ENCODE data around the gene MLLT10. TPM values are rescaled to one million over a fixed set of nuclear protein-coding genes. Genes with fewer than 3 reads are reported as not detected.

The MLLT10 gene
- total and polyA plus RNA-seq, 10 of the 15 experiments (the other 5 are each of a cell fraction or from before 2014, with no cell fraction given) = 8.7 to 61.1 (median 28.5) TPM

DNA sequence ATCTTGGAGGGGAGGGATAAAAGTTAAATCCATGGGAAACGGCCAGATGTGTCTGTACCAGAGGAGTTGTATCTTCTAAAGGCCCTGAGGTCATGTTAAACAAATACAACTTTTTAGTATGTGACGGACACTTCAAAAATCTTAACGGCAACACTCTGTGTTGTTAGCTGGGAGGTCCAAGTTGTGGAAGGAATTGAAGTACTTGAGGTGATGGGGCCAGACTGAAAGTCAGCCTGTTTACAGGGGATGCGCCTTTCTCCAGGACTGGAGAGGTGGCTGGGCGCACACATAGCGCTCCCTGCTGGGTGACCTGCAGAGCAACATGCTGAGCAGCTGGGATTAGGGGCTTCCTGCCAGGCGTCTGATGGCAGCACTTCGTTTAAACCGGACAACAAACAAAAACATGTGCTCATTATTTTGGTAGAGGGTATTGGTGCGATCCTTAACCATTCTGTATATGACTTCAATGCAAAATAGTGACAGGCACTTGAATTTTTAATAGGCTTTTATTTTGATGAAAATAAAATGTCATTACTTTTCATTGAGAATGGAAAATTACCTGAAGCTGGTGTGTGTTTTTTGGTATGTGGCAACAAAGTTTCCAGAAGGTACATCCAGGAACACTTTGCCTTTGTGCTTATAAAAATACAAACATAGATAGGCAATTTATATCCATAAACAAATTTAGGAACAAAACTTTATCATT is 198.2 kb downstream of the MLLT10 start (continued):
- no peak for TF ChIP-seq ZBTB11 (CRISPR knock-in tag; IDR thresholded peaks at IDR 0.05)
- TF ChIP-seq, protein P1, sequence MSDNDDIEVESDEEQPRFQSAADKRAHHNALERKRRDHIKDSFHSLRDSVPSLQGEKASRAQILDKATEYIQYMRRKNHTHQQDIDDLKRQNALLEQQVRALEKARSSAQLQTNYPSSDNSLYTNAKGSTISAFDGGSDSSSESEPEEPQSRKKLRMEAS (IDR thresholded peaks at IDR 0.05; ENCODE audit: low read depth, low read length) = no peak
- no peak for TF ChIP-seq NR2C1 (IDR thresholded peaks at IDR 0.05)
- TF ChIP-seq EP300 (IDR thresholded peaks at IDR 0.05; ENCODE audit: borderline replicate concordance in 1 of 2, control insufficient read depth in 1 of 2, low read depth in 2 of 2, low read length in 2 of 2) = no peak
- no peak for TF ChIP-seq NFXL1 (IDR thresholded peaks at IDR 0.05; ENCODE audit: borderline replicate concordance)
- no peak for TF ChIP-seq CEBPB (IDR thresholded peaks at IDR 0.05; ENCODE audit: borderline replicate concordance in 1 of 2, low read depth in 2 of 2, low read length in 2 of 2)
- no peak for TF ChIP-seq TCF7 (IDR thresholded peaks at IDR 0.05; ENCODE audit: borderline replicate concordance)
- TF ChIP-seq PAX5 (IDR thresholded peaks at IDR 0.05; ENCODE audit: borderline replicate concordance, low read depth, low read length) = no peak
- no peak for TF ChIP-seq STAT3 (IDR thresholded peaks at IDR 0.05; ENCODE audit: low read depth, low read length)
- TF ChIP-seq FOXK2 (IDR thresholded peaks at IDR 0.05) = no peak
- no peak for TF ChIP-seq TAF1 (IDR thresholded peaks at IDR 0.05; ENCODE audit: borderline replicate concordance, low read depth, low read length)

Measured in GM12878 (cell line).